GM20000 (cell line): Measurements from ENCODE around the gene PSG11.
"Not testable (repeated sequence)": the region's sequence is repeated elsewhere in the genome, so short reads cannot be mapped to it uniquely, and the experiment has no call there.

Experiments used
- DNase-seq: peaks from one replicate; pipeline ENCODE4 v3.0.0; 2012; ENCODE audit warnings: low spot score
- TF ChIP-seq, protein P1 (sequence below): IDR thresholded peaks from 2 replicates; pipeline ENCODE4 v1.5.1; 2012; ENCODE audit warnings: mild to moderate bottlenecking, control low read depth; ENCODE audit errors: extremely low read depth, missing control alignments

The PSG11 gene

DNA sequence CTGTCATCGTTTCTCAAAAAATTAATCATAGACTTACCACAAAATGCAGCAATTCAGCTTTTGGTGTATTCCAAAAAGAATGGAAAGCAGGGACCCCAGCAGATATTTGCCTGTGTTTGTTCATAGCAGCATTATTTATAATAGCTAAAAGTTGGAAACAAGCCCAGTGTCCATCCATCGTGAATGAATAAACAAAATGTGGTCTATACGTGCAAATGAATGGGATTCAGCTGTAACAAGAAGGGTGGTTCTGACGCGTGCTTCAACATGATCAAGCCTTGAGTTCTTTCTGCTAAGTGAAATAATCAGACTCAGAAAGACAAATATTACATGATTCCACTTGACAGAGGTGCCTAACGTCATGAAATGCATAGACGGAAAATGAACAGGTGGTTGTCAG is 36.4 kb downstream of the PSG11 start:
- TF ChIP-seq, protein P1, sequence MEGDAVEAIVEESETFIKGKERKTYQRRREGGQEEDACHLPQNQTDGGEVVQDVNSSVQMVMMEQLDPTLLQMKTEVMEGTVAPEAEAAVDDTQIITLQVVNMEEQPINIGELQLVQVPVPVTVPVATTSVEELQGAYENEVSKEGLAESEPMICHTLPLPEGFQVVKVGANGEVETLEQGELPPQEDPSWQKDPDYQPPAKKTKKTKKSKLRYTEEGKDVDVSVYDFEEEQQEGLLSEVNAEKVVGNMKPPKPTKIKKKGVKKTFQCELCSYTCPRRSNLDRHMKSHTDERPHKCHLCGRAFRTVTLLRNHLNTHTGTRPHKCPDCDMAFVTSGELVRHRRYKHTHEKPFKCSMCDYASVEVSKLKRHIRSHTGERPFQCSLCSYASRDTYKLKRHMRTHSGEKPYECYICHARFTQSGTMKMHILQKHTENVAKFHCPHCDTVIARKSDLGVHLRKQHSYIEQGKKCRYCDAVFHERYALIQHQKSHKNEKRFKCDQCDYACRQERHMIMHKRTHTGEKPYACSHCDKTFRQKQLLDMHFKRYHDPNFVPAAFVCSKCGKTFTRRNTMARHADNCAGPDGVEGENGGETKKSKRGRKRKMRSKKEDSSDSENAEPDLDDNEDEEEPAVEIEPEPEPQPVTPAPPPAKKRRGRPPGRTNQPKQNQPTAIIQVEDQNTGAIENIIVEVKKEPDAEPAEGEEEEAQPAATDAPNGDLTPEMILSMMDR = no peak
- DNase-seq = no peak

DNA sequence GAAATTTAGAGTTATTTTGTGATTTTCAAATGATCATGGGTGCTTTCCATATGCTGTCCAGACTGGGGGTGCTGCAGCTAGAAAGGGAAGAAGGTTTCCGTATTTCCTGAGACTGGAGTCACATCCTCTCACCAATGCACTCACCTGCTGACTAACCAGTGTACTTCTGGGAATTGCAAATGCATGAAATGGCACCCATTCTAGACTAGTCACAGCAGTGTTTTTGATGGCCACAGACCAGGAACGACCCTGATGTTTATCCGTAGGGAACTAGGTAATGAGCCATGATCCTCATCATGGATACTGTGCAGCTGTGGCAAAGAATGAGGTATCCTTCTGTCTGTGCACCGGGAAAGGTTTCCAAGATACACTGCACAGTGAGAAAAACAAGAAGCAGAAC is 37.1 kb downstream of the PSG11 start:
- DNase-seq = not testable (repeated sequence)

DNA sequence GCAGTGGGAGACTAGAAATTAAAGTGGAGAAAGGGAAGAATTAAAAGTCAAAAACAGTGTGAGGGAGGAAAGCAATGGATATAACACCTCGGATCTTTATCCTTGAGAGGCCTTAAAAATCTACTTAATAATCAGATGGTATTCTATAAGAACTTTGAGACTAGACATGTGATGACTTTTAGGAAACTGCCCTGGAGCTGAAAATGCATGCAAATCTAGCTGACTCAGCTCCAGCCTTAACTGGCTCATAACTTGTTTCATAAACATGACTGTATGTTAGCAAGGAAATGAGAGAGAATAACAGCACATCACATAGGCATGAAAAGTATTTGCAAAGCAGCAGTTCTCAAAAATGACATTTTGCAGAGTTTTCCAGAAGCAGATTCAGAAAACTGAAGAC is 38.1 kb downstream of the PSG11 start:
- not testable (repeated sequence) for DNase-seq

DNA sequence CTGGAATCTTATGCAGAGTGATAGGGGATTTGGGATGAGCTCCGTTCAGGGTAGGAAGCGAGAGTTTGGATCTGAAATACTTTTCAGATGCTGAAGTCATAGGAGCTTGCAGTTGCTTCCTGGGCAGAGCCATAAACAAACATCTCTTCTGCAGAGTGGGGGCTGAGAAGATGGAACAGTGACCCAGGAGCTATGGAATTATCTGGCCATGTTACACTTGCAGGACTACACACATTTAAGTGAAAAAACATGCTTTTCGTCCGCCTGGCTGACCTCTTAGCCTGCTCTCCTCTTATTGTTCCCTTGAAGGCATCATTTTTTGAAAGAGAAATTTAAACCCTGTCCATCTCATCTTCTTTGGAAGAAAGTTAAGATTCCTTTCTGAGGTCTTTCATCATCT is 40.7 kb downstream of the PSG11 start:
- DNase-seq = no peak
- TF ChIP-seq, protein P1 = no peak

DNA sequence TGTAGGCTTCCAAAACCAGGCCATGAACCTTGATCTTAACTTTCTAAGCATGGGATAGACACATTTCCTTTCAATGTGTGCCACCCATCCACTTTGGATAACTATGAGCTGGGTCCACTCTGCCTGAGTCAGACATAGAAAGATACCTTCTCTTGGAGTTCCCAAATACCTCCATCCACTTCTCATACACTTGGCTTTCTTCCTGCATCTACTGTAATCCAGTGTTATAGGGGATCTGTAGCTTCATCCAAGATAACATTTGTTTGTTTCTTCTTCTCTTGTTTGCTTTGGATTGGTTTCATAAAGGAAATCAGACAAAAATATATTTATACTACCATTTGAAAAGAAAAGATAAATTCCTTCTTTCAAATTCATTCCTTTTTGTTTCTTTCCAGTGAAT is 44.2 kb downstream of the PSG11 start:
- not testable (repeated sequence) for DNase-seq

DNA sequence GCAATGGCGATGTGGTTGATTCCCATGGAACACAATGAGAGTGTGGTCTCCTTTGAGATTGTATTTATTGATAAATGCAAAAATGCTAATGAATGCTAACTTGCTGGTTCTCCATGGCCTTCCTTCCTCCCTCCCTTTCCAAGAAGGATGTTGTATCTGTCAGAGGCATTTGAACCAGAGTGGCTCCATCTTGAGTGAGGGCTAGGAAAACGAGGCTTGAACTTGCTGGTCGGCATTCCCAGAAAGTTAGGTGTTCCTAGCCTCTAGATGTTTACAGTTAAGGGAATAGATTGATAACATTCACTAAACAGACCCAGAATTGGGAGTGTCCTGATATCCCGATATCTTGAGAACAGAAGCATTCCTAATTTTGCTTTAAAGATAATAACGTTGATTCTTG is 54.8 kb downstream of the PSG11 start:
- not testable (repeated sequence) for DNase-seq

DNA sequence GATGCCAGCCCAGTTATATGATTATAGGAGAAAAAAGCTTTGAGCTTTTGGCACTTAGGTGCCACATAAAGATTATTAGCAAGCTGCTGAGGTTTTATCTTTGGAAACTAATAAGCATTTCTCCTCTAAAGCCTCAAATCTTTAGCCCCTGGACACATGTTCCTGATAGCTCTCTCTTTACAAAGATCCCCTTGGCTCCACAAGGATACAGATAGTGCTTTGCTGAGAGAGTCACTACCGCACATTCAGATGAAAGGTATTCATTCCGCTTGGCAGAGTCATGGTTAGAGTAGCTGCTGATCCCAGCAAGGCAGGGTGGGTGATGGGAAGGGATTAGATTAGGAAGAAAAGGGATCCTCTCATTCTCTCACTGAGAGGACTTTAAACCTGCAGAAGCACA is 61.1 kb downstream of the PSG11 start:
- no peak for DNase-seq

DNA sequence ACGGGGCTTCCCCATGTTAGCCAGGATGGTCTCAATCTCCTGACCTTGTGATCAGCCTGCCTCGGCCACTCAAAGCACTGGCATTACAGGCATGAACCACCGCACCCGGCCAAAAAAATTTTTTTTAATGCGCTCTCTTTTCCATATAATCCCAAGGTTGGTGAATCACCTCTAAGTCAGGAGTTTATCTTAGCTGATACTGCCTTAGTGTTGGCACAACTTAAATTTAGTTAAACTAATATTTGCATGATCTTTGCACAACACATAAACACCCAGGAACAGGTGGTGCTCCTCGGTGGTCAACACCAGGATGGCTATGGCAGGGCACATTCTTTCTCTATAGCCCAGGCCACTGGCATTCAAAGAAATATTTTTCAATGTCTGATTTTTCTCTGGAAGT is 65.2 kb downstream of the PSG11 start:
- no peak for DNase-seq
- TF ChIP-seq, protein P1 = no peak

More for the DNA sequence above, 61.1 kb downstream of the PSG11 start:
- TF ChIP-seq, protein P1 = no peak
